Mucosa of descending colon (tissue), 3 donors: ENCODE results near the gene LRRC74B. TPM values are rescaled to one million over a fixed set of nuclear protein-coding genes. Genes with fewer than 3 reads are reported as not detected.

Experiments used
- ATAC-seq: fragments of 200-7000 bp; cut with Tn5 transposase; one replicate; pipeline ENCODE4 v1.9.1; 2020; ENCODE audit warnings: mild to moderate bottlenecking, moderate library complexity
- DNase-seq, 3 donors: peaks; one replicate each; pipeline ENCODE4 v3.0.0-alpha.2; 2020
- H3K36me3 ChIP-seq: fragments of 200-600 bp; one replicate; pipeline ENCODE4 v1.8.0; 2021; ENCODE audit warnings: low read depth, mild to moderate bottlenecking
- H3K4me1 ChIP-seq: fragments of 200-600 bp; one replicate; pipeline ENCODE4 v1.8.0; 2021; ENCODE audit warnings: low read depth, mild to moderate bottlenecking
- H3K4me3 ChIP-seq: fragments of 200-600 bp; one replicate; pipeline ENCODE4 v1.8.0; 2021; ENCODE audit warnings: mild to moderate bottlenecking
- H3K9me3 ChIP-seq: fragments of 200-600 bp; one replicate; pipeline ENCODE4 v1.8.0; 2021; ENCODE audit warnings: mild to moderate bottlenecking
- CTCF ChIP-seq: fragments of 200-600 bp; IDR thresholded peaks from one replicate; pipeline ENCODE4 v1.8.0; 2022; ENCODE audit warnings: antibody characterized with exemption, mild to moderate bottlenecking
- intact Hi-C, 2 donors: fragments of 100-400 bp; cut with DNase I in 1 of 2; cut with micrococcal nuclease in 1 of 2; formaldehyde crosslinking; loops; one replicate each; pipeline versions ENCODE4 v1.11.0 to v1.11.1; 2022; cut with DNase I, micrococcal nuclease
- total RNA-seq, 3 donors: library from RNA; stranded (reverse); fragmentation: NEBNext Ultra II Directional in 2 of 3; extraction: Animal tissue kit (Norgen Biotek cat#: 25700) in 2 of 3; gene quantifications; one replicate each; pipeline versions ENCODE4 v1.2.1 to v1.2.4, GENCODE V29; 2021 to 2023
- donor health status: DM: no; HTN: no; CAD: no; lungs with moderate emphysema.
- donor health status: DM: no; HTN: no; CAD: no.
- donor health status: DM: no; HTN: yes; CAD: no.

Gene LRRC74B
- total RNA-seq, 3 donors from 2014 or later = 0.31 TPM; not detected in 2

GRCh38 chr22:20998411-20999336 lies 47.1 kb upstream of the LRRC74B start:
- no peak overlapping the region for H3K4me3 ChIP-seq
- intact Hi-C loops = no loop called here
- peaks cover 28% of the 10 kb centered on the region for H3K4me1 ChIP-seq
- H3K9me3 ChIP-seq = no peaks in the 10 kb centered on the region
- H3K36me3 ChIP-seq = no peaks in the 10 kb centered on the region
- peak in 1 of 3 donors; percentile 48 for DNase-seq
- no peak for TF ChIP-seq CTCF
- ATAC-seq = no peak

GRCh38 chr22:20999350-21000206 lies 46.2 kb upstream of the LRRC74B start:
- intact Hi-C loops = no loop called here
- Histone ChIP-seq H3K4me3 (no peak overlapping the region), H3K36me3 (no peaks in the 10 kb centered on the region)

GRCh38 chr22:21000207-21000986 lies 45.3 kb upstream of the LRRC74B start:
- Histone ChIP-seq H3K36me3 (no peaks in the 10 kb centered on the region), H3K4me3 (no peak overlapping the region), H3K4me1 (peaks cover 30% of the 10 kb centered on the region), H3K9me3 (no peaks in the 10 kb centered on the region)
- ATAC-seq = no peak
- intact Hi-C loops = no loop called here
- no peak for TF ChIP-seq CTCF
- DNase-seq = no peak

More at GRCh38 chr22:20999350-21000206, 46.2 kb upstream of the LRRC74B start:
- DNase-seq (no peak), ATAC-seq (no peak)
- H3K4me1 ChIP-seq = peaks cover 30% of the 10 kb centered on the region
- TF ChIP-seq CTCF = no peak
- no peaks in the 10 kb centered on the region for H3K9me3 ChIP-seq

GRCh38 chr22:21000987-21001600 lies 44.7 kb upstream of the LRRC74B start:
- no peak for ATAC-seq

More at GRCh38 chr22:21000987-21001600, 44.7 kb upstream of the LRRC74B start:
- no peak for DNase-seq
- H3K36me3 ChIP-seq = no peaks in the 10 kb centered on the region
- no peak for TF ChIP-seq CTCF
- no peaks in the 10 kb centered on the region for H3K9me3 ChIP-seq
- peak overlapping the region; percentile 67 for H3K4me3 ChIP-seq
- intact Hi-C loops = no loop called here
- peaks cover 30% of the 10 kb centered on the region for H3K4me1 ChIP-seq
